GM19467 (cell line): ENCODE measurements around the gene SHANK1.
"Not testable (repeated sequence)": the region's sequence is repeated elsewhere in the genome, so short reads cannot be mapped to it uniquely, and the experiment has no call there.

Experiments used
- ATAC-seq: cut with Tn5 transposase; IDR thresholded peaks from one replicate; pipeline ENCODE4 v1.9.1; 2021; ENCODE audit warnings: mild to moderate bottlenecking, moderate library complexity; ENCODE audit not compliant: unreplicated experiment

SHANK1 gene

DNA sequence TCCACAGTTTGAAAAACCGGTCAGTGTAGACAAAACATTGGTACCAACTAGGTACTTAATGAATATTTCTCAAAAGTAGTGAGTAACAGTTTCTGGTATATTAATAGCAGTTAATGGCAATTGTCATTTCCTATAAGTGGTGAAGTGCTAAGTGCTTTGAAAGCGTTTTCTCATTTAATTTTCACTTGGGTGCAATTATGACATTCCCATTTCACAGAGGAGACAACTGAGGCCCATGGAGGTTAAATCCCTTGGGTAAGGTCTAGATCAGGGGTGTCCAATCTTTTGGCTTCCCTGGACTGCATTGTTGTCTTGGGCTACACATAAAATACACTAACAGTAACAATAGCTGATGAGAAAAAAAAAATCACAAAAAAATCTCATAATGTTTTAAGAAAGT is 79.2 kb downstream of the SHANK1 start:
- no peak for ATAC-seq

DNA sequence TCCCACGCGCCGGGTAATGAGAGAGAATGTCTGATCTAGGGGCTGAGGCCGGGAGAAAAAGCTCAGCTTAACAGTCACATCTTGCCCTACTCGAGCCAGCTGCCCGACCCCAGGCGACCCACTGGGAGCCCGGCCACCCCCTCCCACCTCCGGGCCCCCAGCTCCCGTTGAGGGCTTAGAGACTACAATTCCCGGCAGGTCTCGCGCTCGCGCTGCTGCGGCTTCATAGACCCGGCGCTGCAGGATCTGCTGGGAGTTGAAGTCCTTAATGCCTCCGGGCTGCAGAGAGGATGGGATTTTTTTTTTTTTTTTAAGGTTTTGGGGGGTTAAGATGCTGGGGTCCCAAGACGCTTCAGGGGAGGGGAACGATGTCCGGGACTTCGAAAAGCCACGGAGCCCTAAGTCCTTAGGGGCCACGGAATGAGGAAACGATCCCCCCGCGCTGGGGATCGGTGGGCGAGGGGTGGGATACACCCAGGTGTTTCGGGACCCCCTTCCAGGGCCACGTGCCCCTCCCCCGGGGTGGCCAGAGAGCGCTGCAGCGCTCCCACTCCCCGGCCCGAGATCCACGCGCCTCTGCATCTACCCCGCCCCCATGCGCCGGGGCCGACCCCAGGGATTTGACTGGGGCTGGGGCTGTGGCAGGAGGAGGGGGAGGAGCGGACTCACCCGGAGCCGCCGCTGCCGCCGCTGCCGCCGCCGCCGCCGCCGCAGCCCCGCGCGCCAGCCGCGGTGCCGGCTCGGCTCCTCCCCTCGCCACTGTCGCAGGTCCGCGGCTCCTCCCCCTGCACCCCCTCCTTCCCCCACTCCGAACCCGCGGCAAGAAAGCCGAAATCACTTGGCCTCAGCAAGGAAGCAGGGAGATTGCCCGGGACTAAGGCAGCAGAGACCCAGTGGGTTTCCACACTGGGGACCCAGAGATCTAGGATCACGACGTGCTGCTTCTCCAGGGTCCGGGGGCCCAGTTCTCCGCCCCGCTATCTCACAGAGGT is 80.2 kb downstream of the SHANK1 start, which contains the start of gene SYT3:
SYT3 (minus strand) TSS at position 761 of the 992 bp plus-strand sequence. CDS start 2,470 bp downstream, outside the sequence.
- ATAC-seq = no peak

DNA sequence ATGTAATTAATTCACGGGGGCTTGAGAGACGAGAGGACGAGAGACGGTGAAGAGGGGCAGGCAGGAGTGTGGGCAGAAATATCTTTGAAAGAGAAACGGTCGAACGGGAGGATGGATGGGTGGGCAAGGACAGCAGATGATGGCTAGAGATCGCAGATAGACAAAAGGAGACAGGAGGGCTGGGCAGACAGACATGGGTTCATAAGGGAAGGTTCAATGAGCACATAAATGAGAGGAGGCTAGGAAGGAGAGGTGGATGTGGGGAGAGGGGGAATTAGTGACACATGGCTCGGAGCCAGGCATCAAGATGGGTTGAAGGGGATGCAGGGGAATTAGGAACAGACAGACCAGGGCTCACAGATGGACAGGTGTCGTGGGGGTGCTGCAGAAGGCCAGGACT is 81.0 kb downstream of the SHANK1 start:
- ATAC-seq = no peak

DNA sequence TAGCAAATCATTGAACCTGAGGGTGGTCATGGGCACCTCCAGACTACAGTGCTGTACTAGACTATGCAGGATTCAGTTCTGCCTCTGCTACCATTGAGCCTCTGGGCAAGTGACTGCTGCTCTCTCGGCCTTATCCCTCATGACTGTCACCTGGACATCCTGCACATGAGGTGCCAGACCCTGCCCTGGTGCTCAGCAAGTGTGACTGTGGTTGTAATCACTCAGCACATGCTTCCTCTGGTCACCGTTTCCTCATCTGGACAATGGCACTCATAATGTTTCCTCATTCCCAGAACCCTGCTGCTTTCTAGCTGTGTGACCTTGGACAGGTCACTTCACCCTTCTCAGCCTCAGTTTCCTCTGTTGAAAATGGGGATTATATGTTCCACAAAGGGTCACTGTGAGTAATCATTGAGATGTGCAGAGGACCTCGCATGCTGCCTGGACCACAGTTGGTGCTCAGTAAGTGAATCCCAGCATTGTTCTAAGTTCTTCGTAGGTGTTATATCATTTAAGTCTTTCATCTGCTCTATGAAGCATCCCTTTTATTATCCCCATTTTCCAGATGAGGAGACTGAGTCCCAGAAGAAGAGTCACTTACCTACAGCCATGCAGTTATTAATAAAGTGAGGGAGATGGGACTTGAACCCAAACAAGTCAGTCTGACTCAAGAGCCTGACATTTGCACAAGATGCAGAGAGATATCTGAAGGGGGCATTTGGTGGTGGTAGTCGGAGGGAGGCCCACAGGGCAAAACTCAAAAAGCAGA is 83.1 kb downstream of the SHANK1 start:
- ATAC-seq = no peak

DNA sequence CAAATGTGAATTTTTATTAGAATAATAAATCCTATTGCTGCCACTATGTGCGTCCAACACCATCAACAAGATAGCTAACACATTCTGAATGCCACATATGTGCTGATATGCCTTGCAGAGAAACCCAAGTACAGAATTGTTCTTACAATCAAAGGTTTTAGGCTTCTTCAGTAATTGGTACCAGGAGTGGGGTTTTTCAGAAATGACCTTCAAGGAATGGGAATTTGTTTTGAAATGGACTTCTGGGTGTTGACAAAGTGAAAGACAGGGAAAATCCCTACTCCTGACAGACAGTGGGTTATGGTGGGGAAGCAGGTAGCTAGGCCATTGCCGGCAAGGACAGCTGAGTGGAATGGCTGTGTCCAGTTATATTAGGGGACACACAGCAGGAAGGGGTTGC is 85.6 kb downstream of the SHANK1 start:
- no peak for ATAC-seq

DNA sequence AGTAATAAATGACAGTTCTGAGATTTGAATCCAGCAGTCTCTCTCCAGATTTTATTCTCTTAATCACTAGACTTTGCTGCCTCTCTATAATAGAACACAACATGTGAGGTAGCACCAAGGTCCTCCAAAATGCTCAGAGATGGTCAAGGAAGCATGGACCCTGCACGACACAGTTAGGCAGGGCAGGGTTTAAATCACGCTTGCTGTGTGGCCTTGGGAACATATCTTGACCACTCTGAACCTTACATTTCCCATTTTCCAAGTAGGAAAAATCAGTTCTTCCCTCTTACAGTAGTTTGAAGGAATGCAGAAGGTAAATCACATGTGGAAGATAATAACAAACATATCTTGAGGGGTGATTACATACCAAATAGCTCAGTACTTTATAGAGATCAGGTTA is 86.2 kb downstream of the SHANK1 start:
- ATAC-seq = no peak

DNA sequence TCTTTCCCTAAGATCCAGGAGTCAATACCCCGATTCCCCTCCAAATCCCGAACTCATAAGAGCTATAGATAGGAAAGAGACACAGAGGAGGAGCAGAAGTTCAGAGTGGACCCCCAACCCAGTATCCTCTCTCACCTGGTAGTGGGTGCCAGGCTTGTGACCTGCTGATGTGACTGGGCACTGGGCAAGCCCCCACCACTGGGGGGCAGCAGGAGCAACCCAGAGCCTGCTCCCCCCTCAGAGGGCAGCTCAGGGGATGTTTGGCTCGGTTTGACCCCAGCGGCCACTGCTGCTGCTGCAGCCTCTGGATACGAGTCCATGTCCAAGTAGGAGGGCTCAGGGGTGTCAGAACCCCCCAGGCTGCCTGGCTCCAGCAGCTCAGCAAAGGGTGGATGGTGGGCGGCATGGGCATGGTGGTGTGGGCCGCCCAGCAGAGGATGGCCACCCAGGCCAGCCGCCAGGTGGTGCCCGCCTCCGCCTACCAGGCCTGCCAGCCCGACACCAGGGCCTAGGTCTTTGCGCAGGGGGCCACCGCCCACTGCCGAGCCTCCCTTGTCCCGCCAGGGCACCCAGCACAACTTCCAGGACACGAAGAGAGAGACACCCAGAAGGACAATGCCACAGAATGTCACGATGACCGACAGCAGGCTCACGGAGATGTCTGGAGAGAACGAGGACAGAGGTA is 87.3 kb downstream of the SHANK1 start:
- ATAC-seq = no peak

DNA sequence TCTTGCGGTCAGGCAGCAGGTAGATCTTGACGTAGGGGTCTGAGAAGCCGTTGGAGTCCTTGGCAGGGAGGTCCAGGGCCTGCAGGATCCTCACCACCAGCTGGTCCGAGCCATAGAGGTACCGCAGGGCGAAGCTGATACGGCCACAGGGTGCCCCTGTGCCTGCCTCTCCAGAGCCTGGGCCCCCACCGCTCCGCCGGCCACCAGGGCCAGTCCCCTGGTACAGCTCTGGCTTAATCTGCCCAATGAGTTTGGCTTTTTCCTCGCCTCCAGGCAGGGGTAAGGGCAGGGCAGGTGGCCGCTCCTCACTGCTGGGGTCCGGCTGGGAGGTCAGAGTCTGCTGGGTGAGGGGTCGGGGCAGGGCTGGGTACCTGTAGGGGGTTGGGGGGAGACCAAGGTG is 89.8 kb downstream of the SHANK1 start:
- no peak for ATAC-seq

DNA sequence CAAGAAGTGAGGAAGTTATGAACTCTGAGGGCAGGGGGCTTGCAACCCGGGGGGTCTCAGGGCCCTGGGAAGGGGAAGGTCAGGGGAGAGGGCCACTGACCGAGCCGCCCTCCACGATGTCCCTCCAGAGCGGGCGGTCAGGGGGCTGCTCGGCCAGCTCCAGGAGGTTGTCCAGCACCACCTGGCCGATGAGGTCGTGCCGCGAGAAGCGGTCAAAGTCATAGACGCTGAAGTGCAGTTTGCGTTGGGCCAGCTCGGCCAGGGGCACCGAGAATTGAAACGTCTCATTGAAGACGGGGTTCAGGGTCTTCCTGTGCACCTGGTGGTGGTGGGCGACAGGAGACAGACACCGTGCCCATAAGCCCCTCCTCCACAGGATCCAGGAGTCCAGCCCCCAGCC is 90.4 kb downstream of the SHANK1 start:
- ATAC-seq = no peak

DNA sequence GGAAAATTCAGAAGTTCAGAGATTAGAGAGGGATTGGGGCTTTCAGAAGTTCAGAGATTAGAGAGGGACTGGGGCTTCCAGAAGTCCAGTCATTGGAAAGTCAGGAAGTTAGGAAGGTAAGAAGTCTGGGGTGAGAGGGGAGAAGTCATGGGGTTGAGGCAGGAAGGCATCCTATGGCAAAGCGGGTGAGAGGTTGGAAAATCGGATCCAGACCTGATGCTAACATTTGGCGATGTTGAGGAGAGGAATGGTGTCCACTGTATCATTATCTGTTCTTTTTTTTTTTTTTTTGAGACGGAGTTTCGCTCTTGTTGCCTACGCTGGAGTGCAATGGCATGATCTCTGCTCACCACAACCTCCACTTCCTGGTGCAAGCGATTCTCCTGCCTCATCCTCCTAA is 91.1 kb downstream of the SHANK1 start:
- no peak for ATAC-seq

DNA sequence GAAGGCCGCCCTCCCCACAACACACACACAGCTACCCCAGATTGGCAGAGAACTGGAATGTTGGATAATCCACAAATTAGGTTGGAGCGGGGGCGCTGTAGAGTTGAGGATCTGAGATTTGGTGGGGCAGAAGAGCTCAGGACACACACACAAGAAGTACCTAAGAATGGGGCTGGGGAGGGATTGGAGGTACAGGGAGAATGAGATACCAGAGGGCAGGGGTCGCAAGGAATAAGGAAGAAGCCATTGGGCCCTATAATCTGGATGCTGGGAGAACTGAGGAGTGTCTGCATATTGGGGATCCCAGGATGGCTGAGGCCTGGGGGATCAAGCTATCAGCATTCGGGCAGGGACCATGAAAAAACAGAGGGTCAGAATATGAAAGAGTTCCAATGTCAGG is 91.5 kb downstream of the SHANK1 start:
- no peak for ATAC-seq

DNA sequence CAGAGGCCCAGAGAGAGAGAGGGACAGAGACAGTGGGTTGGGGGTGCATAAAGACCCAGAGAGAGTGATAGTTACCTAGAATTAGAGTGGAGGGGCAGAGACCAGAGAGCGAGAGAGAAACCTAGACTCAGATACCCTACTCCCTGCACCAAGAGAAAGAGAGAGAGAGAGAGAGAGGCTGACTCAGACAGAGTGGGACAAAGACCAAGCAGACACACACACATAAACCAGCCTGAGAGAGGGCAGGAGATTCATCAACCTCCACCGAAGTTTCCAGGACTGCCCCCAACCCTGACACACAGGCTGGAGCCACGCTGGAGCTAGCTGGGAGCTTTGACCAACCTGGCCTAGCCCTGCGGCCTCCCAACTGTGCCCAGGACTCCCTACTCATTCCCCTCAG is 92.8 kb downstream of the SHANK1 start:
- ATAC-seq = no peak

DNA sequence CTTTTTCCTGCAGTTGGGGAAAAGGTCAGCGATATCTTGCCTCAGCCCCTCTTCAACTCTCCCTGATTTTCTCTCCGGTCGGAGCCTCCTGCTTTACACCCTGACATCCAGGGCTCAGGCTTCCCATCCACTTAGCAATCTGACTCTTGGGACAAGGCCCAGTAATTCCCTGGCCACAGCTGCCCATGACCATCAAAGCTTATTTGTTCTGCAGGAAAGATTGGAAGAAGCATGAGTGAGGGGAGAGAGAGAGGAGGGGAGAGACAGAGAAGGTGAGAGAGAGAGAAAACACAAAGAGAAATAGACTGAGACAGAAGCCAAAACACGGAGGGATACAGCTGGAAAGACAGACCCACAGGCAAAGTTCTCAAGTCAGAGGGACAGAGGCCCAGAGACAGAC is 93.6 kb downstream of the SHANK1 start:
- no peak for ATAC-seq

DNA sequence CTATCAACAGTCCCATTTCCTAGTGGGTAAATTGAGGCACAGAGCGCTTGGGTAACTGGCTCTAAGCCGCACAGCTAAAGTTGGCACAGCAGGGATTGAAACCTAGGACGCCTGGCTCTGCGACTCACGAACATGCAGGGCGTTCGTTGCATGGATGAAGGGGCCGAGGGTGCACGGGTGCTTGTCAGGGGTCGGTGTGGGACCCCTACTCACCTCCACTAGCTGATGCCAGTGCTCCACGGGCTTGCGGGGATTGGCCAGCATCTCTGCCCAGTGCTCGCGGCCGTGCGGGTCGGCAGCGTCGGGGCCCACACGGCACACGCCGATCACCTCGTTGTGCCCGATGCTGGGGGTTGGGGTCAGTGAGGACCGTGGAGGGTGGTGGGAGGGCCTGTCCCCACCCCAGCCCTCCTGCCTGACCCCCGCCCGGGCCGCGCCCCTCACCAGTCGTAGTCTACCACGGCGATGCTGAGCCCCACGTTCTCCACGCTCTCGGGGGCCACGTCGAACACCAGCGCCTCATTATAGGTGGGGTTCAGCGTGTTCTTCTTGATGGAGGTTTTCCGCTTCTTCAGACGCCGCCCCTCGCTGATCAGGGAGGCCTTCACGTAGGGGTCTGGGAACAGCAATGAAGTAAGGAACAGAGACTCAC is 94.5 kb downstream of the SHANK1 start:
- no peak for ATAC-seq

DNA sequence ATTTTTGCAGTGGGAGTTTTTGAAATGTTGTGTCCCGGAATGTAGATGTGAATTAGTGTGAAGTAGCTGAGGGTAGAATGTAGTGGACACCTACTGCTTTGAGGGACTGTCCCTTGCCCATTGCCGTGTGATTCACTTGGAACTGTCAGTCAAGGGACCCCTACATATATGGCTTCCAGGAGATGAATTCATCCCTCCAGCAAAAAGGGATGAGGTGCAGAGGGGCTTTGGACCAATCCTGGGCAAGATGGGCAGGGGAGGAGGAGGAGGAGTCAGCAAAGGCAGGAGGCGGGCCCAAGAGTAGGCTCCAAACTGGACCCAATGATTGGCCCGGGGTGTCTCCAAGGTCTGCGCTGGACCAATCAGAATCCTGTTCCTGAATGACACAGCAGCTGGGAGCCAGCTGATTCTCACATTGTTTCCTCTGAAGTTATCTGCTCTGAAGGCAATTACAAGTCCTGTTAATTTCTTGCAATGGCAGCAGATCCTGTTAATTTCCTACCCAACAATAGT is 99.2 kb downstream of the SHANK1 start:
- ATAC-seq = not testable (repeated sequence)

DNA sequence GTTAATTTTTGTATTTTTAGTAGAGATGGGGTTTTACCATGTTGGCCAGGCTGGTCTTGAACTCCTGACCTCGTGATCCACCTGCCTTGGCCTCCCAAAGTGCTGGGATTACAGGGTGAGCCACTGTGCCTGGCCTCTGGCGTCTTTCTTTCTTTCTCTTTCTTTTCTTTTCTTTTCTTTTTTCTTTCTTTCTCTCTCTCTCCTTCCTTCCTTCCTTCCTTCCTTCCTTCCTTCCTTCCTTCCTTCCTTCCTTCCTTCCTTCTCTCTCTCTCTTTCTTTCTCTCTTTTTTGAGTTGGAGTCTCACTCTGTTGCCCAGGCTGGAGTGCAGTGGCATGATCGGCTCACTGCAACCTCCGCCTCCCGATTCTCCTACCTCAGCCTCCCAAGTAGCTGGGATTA is 100.4 kb downstream of the SHANK1 start:
- not testable (repeated sequence) for ATAC-seq

DNA sequence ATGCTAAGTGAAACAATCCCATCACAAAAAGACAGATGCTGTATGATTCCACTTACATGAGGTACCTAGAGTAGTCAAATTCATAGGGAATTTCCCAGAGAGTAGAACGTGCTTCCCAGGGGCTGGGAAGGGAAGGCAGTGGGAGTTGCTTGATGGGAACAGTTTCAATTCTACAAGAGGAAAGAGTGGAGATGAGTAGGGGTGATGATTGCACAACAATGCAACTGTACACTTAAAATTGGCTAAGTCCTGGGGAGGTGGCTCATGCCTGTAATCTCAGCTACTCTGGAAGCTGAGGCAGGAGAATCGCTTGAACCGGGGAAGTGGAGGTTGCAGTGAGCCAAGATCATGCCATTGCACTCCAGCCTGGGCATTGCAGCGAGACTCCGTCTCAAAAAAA is 101.2 kb downstream of the SHANK1 start:
- not testable (repeated sequence) for ATAC-seq

DNA sequence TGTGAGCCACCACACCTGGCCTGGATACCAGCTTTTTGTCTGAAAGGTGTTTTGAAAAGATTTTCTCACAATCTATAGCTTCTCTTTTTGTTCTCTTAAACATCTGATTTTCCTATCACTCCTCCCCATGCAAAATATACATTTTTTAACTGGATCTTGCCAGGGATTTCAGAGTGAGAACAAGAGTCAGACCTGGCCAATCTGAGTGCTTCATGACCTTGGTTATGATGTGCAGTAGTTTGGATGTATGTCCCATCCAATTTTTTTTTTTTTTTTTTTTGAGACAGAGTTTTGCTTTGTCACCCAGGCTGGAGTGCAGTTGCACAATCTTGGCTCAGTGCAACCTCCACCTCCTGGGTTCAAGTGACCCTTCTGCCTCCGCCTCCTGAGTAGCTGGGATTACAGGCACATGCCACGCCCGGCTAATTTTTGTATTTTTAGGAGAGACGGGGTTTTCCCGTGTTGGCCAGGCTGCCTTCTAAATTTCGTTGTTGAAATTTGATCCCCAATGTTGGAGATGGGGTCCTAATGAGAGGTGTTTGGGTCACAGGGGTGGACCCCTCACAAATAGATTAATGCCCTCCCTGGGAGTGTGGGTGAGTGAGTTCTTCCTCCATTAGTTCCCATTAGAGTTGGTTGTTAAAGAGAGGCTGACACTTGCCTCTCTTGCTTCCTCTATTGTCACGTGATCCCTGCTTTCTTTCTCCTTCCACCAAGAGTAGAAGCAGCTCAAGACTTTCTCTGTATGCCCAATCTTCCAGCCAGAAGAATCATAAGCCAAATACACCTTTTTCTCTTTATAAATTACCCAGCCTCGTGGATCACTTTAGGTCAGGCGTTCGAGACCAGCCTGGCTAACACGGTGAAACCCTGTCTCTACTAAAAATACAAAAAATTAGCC is 106.8 kb downstream of the SHANK1 start:
- not testable (repeated sequence) for ATAC-seq
